Measurements from ENCODE around the gene ADAMTS18.
"Not testable (repeated sequence)": the region's sequence is repeated elsewhere in the genome, so short reads cannot be mapped to it uniquely, and the experiment has no call there.

DNA sequence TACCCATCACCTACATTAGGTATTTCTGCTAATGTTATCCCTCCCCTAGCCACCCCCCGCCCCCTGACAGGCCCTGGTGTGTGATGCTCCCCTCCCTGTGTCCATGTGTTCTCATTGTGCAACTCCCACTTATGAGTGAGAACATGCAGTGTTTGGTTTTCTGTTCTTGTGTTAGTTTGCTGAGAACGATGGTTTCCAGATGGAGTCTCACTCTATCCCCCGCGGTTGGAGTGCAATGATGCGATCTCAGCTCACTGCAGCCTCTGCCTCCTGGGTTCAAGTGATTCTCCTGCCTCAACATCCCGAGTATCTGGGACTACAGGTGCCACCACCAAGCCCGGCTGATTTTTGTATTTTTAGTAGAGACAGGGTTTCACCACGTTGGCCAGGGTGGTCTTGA, 155.5 kb downstream of the ADAMTS18 start:
- TF ChIP-seq, protein P1, sequence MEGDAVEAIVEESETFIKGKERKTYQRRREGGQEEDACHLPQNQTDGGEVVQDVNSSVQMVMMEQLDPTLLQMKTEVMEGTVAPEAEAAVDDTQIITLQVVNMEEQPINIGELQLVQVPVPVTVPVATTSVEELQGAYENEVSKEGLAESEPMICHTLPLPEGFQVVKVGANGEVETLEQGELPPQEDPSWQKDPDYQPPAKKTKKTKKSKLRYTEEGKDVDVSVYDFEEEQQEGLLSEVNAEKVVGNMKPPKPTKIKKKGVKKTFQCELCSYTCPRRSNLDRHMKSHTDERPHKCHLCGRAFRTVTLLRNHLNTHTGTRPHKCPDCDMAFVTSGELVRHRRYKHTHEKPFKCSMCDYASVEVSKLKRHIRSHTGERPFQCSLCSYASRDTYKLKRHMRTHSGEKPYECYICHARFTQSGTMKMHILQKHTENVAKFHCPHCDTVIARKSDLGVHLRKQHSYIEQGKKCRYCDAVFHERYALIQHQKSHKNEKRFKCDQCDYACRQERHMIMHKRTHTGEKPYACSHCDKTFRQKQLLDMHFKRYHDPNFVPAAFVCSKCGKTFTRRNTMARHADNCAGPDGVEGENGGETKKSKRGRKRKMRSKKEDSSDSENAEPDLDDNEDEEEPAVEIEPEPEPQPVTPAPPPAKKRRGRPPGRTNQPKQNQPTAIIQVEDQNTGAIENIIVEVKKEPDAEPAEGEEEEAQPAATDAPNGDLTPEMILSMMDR (IDR thresholded peaks at IDR 0.05): not testable (repeated sequence)
- TF ChIP-seq POLR2A, POLR2AphosphoS5, EP300 (IDR thresholded peaks at IDR 0.05): not testable (repeated sequence)
